ENCODE data around the gene TIMM29.
"Not testable (repeated sequence)": the region's sequence is repeated elsewhere in the genome, so short reads cannot be mapped to it uniquely, and the experiment has no call there.

The TIMM29 gene

DNA sequence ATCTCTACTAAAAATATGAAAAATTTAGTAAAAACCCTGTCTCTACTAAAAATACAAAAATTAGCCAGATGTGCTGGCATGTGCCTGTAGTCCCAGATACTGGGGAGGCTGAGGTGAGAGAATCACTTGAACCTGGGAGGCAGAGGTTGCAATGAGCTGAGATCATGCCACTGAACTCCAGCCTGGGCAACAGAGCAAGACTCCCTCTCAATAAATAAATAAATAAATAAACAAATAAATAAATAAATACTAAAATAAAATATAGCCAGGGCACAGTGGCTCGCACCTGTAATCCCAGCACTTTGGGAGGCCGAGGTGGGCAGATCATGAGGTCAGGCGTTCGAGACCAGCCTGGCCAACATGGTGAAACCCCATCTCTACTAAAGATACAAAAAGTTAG, 14.8 kb downstream of the TIMM29 start:
- not testable (repeated sequence) for DNase-seq (ENCODE audit: low spot score)

DNA sequence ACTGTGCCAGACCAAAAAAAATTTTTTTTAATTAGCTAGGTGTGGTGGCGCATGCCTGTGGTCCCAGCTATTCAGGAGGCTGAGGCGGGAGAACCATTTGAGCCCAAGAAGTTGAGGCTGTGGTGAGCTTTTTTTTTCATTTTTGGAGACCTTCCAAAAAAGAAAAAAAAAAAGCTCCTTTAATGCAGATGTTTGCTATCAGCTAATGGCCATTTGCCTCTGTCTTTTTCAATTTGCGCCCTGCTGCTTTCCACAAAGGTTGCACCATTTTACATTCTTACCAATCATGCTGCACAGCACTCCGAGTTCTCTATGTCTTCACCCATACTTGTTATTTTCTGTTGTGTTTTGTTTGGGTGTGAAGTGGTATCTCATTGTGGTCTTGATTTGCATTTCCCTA, 16.7 kb downstream of the TIMM29 start:
- no peak for DNase-seq (ENCODE audit: low spot score)

DNA sequence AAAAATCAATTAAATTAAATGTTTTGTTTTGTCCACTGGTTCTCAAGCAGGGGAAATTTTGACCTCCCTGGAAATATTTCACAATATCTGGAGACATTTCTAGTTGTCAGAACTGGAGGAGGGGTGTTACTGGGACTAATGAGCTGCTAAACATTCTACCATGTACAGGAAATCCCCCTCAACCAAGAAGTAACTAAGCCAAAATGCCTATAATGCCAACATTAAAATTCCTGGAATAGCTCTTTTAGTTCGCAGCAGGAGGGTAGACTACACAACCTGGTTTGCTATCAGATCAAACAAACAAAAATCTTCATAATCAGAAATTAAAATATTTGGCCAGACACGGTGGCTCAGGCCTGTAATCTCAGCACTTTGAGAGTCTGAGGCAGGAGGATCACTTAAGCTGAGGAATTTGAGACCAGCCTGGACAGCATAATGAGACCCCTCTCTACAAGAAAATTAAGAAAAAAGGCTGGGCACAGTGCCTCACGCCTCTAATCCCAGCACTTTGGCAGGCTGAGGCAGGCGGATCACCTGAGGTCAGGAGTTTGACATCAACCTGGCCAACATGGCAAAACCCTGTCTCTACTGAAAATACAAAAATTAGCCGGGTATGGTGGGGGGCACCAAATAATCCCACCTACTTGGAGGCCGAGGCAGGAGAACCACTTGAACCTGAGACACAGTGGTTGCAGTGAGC, 18.5 kb downstream of the TIMM29 start:
- DNase-seq (ENCODE audit: low spot score) = no peak

DNA sequence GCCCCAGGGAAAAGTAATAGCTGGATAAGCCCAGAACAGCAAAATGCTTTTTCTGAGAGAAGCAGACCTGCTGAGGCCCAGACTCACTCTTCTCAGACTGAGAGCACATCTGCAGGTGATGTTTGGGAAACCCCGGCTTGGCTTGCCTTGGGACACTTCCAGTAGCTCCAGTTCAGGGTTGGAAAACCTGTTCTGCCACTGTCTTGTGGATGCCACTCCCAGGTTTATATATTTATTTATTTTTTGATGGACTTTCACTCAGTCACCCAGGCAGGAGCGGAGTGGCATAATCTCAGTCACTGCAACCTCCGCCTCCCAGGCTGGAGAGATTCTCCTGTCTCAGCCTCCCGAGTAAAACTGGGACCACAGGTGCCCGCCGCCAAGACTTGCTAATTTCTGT, 24.2 kb downstream of the TIMM29 start:
- no peak for DNase-seq (ENCODE audit: low spot score)

DNA sequence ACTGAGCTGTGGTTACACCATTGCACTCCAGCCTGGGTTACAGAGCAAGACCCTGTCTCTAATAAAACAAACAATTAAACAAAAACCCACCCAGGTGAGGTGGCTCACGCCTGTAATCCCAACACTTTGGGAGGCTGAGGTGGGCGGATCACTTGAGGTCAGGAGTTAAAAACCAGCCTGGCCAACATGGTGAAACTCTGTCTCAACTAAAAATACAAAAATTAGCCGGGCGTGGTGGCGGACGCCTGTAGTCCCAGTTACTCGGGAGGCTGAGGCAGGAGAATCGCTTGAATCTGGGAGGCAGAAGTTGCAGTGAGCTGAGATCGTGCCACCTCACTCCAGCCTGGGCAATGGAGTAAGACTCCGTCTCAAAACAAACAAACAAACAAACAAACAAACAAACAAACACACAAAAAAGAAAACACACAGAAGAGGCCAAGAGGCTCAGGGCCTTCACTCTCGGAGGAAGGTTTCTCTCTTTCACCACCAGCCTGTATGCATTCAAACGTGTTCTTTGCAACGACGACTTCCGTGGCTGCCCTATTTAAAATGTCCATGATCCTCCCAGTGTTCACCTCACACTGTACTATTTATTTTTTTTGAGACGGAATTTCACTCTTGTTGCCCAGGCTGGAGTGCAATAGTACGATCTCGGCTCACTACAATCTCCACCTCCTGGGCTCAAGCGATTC, 30.8 kb downstream of the TIMM29 start:
- DNase-seq (ENCODE audit: low spot score) = not testable (repeated sequence)

DNA sequence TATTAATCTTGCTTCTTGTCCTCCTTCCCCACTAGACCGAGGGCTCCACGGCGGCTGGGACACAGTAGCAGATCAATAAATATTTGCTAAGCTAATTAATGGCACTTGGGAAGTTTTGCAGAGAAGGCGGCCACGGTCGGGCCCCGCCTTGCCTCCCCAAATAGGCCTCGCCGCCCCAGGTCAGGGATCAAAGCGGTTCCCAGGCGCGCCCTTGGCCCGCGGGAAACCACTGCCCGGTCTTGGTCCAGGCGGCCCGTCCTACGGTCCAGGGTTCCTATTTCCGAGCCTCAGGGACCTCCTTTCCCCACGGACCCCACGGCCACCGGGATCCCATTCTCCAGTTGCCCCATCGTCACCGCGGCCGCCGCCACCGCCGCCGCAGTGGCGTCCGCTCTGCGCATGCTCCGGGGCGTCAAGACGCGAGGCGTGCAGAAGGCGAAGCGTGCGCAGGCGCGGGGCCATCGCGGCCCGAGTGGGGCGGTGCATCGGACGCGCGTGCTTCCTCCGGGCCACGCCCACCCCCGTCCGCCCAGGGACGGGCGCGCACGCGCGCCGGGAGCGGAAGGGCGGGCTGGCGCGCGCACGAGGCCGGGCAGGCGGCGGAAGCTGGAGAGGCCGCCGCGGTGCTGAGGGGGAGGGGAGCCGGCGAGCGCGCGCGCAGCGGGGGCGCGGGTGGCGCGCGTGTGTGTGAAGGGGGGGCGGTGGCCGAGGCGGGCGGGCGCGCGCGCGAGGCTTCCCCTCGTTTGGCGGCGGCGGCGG, 31.9 kb downstream of the TIMM29 start, which contains the start of gene SMARCA4:
Gene SMARCA4 (plus strand): TSS at position 717 of the 759 bp plus-strand sequence. CDS start 23,122 bp downstream, outside the sequence.
- DNase-seq (ENCODE audit: low spot score) = peak; percentile 98

DNA sequence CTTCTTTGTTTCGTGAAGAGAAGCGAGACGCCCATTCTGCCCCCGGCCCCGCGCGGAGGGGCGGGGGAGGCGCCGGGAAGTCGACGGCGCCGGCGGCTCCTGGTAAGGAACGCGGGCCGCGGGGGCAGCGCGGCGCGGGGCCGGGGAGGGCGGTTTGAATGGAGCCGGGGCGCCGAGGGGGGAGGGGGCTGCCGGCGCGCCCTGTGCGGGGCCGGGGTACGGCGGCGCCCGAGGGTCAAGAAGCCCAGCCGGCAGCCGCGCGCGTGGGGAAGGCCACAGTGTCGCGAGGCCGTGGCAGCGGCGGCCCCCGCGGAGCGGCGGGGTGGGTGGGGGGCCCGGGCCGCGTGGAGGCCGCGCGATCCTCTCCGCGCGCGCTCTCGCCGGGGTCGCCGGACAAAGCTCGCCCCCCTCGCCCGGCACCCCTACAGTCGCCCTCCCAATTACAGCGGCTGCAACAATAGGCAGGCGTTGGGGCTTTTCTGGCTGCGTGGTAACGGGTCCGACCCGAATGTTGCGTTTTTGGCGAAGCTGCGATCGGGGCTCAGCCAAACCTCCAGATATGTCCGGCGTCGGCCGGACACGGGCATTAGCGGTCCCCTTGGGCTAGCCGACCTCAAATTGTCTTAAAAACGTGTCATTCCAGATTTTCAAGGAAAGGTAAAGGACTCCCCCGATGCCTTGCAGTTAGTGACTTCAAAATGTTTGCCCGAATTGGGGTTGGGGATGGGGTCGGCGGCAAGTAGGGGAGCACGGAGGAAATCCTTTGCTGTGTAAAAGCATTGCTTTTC, 32.7 kb downstream of the TIMM29 start:
- DNase-seq (ENCODE audit: low spot score) = peak; percentile 24

DNA sequence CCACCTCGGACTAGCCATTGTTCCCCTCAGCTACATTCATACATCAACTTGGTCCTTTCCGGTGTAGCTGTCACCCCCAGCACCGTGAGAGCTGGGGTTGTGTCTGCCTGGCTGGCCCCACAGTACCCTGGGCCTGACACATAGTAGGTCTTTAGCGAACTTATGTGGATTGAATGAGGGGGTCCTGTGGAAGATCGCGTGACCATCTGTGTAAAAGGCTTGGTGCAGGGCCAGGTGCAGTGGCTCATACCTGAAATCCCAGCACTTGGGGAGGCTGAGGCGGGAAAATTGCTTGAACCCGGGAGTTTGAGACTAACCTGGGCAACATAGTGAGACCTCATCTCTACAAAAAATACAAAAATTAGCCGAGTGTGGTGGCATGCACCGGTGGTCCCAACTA, 34.3 kb downstream of the TIMM29 start:
- DNase-seq (ENCODE audit: low spot score) = no peak

DNA sequence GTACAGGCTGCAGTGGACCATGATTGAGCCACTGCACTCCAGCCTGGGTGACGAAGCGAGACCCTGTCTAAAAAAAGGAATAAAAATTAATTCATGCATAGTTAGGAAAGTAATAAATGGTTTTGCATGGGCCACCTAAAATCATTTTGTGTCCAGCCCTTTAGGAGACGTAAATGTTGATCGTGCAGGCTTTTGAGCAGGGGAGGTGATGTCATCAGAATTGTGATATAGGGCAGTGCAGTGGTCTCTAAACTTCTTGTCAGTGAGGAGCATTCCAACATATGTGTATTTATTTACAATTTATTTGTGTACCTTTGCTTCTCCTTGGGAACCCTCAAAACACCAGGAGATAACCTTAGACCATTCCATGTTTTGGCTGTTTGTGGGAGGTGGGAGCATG, 35.3 kb downstream of the TIMM29 start:
- DNase-seq (ENCODE audit: low spot score) = no peak

DNA sequence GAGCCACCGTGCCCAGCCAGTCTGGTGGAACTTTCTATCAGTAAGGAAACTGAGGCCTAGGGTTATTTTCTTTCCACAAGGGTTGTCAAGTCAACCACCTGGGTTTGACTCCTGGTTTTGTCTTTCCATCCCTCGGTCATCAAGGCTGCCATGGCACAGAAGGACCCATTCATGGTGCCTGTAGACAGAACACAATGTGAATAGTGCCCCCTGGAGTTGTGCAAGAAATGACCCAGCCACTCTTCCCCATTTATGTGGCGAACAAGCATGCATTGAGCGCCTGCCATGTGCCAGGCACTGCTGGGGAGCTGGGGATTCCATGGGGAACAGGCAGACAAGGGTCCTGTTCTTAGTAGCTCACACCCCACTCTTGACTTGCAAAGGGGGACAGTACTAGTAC, 36.3 kb downstream of the TIMM29 start:
- DNase-seq (ENCODE audit: low spot score) = no peak

DNA sequence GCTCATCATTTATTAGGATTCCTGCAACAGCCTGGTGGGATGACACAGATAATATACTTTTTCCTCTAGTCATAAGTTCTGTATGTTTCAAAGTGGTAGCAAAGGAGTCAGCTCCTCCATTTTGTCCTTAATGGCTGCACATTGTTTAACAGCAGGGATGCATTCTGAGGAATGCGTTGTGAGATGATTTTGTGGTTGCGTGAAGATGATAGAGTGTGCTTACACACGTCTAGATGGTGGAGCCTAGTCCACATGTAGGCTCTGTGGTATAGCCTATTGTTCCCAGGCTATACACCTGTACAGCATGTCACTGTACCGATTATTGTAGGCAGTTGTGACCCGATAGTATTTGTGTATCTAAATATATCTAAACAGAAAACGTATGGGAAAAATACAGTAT, 36.8 kb downstream of the TIMM29 start:
- DNase-seq (ENCODE audit: low spot score) = no peak

DNA sequence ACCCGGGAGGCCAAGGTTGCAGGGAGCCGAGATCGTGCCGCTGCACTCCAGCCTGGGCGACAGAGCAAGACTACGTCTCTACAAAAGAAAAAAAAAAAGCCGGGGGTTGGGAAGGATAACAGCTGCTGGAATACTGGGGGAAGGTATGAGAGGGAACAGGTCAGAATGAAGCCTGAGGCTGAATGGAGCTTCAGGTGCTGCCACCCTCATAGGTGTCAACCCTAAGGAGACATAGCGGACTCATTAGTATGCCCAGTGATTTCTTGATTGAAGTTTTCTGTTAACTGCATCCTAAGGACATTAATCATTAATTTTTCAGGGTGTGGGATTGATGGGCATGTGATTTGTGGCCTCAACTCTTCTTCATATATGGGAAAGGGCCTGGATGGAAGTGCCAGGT, 38.2 kb downstream of the TIMM29 start:
- no peak for DNase-seq (ENCODE audit: low spot score)

DNA sequence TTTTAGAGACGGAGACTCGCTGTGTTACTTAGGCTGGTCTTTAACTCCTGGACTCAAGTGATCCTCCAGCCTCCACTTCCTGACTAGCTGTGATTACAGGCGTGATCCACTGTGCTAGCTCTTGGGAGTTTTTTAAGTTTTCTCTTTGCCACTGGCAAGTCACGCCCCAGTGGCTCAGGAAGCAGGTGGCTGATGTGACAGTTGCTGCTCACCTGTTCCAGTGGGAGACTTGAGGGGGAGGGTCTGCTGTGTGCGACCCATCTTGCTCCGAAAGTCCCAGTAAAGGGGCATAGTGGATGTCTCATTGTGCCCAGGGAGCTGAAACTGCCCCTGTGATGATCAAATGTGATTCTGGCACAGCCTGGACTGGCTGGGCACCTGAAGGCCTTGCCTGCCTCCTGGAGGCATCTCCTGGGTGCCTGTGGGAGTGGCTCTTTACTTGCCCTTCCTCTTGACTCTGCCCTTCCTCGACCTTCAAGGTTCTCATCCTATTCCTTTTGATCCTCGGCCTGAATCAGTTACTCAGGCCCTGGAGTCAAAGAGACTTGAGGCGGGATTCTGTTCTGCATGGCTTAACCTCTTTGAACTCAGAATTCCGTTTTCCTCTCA, 40.0 kb downstream of the TIMM29 start:
- no peak for DNase-seq (ENCODE audit: low spot score)

DNA sequence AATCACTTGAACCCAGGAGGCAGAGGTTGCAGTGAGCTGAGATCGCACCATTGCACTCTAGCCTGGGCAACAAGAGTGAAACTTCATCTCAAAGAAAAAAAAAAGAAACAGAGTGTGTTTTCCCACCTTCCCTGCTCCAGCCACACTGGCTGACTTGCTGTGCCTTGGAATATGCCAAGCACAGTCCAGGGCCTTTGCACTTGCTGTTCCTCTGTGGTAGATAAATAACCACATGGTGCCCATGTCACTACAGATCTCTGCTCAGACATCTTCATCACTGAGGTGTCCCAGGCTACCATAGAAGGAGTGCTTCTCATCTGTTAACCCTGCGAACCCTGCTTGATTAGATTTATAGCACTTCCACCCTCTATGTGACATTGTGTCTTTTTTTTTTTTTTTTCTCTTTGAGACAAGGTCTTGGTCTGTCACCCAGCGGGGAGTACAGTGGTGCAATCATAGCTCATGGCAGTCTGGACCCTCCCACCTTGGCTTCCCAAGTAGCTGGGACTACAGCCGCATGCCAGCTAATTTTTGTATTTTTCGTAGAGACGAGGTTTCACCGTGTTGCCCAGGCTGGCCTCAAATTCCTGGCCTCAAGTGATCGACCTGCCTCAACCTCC, 42.6 kb downstream of the TIMM29 start:
- DNase-seq (ENCODE audit: low spot score) = no peak

DNA sequence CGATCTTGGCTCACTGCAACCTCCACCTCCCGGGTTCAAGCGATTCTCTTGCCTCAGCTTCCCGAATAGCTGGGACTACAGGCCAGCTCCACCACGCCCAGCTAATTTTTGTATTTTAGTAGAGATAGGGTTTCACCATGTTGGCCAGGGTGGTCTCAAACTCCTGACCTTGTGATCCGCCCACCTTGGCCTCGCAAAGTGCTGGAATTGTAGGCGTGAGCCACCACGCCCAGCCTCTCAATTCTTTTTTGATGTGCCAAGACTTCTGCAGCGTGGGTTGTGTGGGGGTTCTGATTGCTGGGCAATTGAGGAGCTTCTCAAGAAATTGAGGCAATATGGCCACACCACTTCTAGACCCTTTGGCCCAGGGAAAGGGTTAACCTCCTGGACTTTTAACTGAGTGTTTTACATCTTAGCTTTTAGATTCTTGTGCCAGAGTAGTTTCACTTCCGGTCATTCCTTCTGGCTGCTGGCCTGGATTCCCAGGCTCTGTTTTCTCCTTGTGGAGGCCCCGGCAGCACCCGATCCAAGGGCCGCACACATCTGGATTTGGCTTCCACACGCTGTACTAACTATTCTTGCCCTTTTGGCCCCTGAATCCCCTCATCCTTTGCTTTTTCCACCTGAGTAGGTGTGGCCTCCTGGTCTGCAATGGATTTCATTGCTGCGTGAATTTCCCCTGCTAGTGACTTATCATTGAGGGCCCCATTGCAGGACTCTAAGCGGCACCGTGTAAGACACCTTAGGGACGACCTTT, 46.9 kb downstream of the TIMM29 start:
- DNase-seq (ENCODE audit: low spot score) = peak; percentile 24

DNA sequence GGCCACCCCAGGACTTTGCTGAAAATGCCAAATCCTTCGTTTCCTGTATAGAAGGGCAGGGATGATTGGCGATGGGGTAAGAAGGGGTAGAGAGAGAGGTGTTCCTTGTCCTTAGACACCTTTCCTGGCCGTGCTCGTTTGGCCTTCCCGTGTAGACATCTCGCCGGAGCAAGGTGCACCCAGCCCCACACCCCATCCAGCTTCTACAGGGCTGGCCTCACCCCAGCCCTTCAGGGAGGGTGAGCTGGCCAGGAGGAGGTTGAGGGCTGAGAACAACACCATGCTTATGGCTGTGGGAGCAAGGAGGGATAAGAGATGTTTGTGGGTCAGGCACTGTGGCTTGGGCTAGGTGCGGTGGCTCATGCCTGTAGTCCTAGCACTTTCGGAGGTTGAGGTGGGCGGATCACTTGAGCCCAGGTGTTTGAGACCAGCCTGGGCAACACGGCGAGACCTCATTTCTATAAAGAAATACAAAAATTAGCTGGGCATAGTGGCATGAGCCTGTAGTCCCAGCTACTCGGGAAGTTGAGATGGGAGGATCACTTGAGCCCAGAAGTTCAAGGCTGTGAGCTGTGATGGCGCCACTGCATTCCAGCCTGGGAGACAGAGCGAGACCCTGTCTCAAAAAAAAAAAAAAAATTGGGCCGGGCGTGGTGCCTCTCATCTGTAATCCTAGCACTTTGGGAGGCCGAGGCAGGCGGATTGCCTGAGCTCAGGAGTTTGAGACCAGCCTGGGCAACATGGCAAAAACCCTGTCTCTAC, 47.7 kb downstream of the TIMM29 start:
- no peak for DNase-seq (ENCODE audit: low spot score)

DNA sequence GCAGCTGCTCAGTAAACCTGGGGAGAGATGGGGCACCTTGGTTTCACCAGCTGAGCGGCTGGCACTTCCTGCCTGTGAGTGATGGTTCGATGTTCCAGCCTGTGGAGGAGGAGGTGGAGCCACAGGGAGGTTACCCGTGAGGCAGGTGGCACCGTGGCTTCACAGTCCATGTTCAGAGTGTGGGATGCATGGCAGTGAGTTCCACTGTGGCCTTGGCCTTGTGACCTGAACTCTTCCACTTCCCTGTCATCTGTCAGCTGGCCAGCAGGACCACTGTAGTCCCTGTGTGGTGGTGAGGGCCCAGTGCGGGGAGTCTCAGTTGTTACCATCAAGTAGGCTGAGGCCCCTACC, 49.1 kb downstream of the TIMM29 start:
- no peak for DNase-seq (ENCODE audit: low spot score)
